GM12878 (cell line): ENCODE data around the gene LEFTY1.

ENCODE experiments used
- HDAC2 ChIP-seq: fragments of 200-600 bp; sonication (generic); IDR thresholded peaks from 2 replicates; pipeline ENCODE4 v1.6.1; 2017
- MXI1 ChIP-seq: fragments of 150-350 bp; IDR thresholded peaks from 2 replicates; pipeline ENCODE4 v1.6.1; 2011; ENCODE audit warnings: low read depth, mild to moderate bottlenecking, inconsistent platforms, low read length, improper control_type of control experiment
- NFYB ChIP-seq: IDR thresholded peaks from 2 replicates; pipeline ENCODE4 v1.6.1; 2011; ENCODE audit warnings: low read depth, mild to moderate bottlenecking, low read length, improper control_type of control experiment, moderate library complexity; ENCODE audit not compliant: insufficient read depth
- SIN3A ChIP-seq: IDR thresholded peaks from 2 replicates; pipeline ENCODE4 v1.6.1; 2012; ENCODE audit warnings: low read depth, low read length, improper control_type of control experiment
- YY1 ChIP-seq: IDR thresholded peaks from 2 replicates; pipeline ENCODE4 v1.6.1; 2011; ENCODE audit warnings: low read depth, mild to moderate bottlenecking, low read length
- TF ChIP-seq, protein P1 (sequence below), 3 experiments: IDR thresholded peaks in 2 of 3; conservative IDR thresholded peaks in 1 of 3; 2 replicates each; pipeline ENCODE4 v1.5.1; 2011; ENCODE audit warnings: low read depth in 3 of 3, low read length in 3 of 3, mild to moderate bottlenecking in 3 of 3, control low read depth in 2 of 3, moderate library complexity in 2 of 3, inconsistent platforms in 1 of 3, mixed read lengths in 1 of 3; ENCODE audit not compliant: control insufficient read depth in 2 of 3, insufficient read depth in 1 of 3; ENCODE audit errors: extremely low read depth in 1 of 3
- TF ChIP-seq, protein P2 (sequence below): IDR thresholded peaks from 2 replicates; pipeline ENCODE4 v1.6.1; 2011; ENCODE audit warnings: borderline replicate concordance, low read depth, mild to moderate bottlenecking, moderate library complexity, low read length; ENCODE audit not compliant: insufficient read depth, poor library complexity, severe bottlenecking

DNA sequence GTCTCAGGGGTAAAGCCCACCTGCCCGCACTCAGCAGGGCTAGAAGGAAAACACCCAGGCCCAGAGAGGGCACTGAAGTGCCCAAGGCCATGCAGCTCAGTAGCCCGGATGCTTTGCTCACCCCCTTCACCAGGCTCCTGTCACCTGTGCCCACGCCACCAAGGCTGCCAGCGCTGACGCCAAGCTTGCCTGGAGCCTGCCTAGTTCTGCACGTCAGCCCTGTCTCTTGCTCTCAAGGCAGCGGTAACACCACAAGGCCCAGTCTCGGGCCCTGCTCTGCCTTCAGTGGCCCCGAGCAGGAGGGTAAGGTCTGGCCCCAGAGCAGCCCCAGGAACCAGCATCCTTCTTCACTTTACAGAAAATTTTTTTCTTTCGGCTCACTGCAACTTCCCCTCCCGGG lies 14.5 kb downstream of the LEFTY1 start:
- TF ChIP-seq SIN3A (no peak), HDAC2 (no peak), NFYB (no peak), MXI1 (no peak), YY1 (no peak)
- TF ChIP-seq, protein P1, sequence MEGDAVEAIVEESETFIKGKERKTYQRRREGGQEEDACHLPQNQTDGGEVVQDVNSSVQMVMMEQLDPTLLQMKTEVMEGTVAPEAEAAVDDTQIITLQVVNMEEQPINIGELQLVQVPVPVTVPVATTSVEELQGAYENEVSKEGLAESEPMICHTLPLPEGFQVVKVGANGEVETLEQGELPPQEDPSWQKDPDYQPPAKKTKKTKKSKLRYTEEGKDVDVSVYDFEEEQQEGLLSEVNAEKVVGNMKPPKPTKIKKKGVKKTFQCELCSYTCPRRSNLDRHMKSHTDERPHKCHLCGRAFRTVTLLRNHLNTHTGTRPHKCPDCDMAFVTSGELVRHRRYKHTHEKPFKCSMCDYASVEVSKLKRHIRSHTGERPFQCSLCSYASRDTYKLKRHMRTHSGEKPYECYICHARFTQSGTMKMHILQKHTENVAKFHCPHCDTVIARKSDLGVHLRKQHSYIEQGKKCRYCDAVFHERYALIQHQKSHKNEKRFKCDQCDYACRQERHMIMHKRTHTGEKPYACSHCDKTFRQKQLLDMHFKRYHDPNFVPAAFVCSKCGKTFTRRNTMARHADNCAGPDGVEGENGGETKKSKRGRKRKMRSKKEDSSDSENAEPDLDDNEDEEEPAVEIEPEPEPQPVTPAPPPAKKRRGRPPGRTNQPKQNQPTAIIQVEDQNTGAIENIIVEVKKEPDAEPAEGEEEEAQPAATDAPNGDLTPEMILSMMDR (IDR thresholded peaks at IDR 0.05 in 2 of 3, conservative IDR thresholded peaks at IDR 0.05 in 1 of 3; ENCODE audit: control insufficient read depth in 2 of 3, extremely low read depth in 1 of 3, insufficient read depth in 1 of 3, low read depth in 3 of 3, low read length in 3 of 3) = no peak
- TF ChIP-seq, protein P2, sequence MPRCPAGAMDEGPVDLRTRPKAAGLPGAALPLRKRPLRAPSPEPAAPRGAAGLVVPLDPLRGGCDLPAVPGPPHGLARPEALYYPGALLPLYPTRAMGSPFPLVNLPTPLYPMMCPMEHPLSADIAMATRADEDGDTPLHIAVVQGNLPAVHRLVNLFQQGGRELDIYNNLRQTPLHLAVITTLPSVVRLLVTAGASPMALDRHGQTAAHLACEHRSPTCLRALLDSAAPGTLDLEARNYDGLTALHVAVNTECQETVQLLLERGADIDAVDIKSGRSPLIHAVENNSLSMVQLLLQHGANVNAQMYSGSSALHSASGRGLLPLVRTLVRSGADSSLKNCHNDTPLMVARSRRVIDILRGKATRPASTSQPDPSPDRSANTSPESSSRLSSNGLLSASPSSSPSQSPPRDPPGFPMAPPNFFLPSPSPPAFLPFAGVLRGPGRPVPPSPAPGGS = no peak
